Lower leg skin (tissue), 3 donors: ENCODE measurements around the gene PPP1R14C.

Experiments
- CTCF ChIP-seq, 3 donors: fragments of 450-650 bp; IDR thresholded peaks; one replicate each; pipeline ENCODE4 v1.5.1; 2016; ENCODE audit warnings: antibody characterized with exemption in 3 of 3, mild to moderate bottlenecking in 3 of 3, moderate library complexity in 2 of 3
- POLR2A ChIP-seq, 2 donors: fragments of 450-650 bp; IDR thresholded peaks; one replicate each; pipeline ENCODE4 v1.6.1; 2016 to 2017; ENCODE audit warnings: antibody characterized with exemption in 2 of 2, mild to moderate bottlenecking in 1 of 2, moderate library complexity in 1 of 2

- TF ChIP-seq CTCF (IDR thresholded peaks at IDR 0.05) = no peak
- no peak for TF ChIP-seq POLR2A (IDR thresholded peaks at IDR 0.05)
Observed at GRCh38 chr6:150231525-150231850, 88.6 kb downstream of the PPP1R14C start.
